ENCODE results near the gene GLIPR2. TPM values are rescaled to one million over a fixed set of nuclear protein-coding genes. Genes with fewer than 3 reads are reported as not detected.
"Not testable (repeated sequence)": the region's sequence is repeated elsewhere in the genome, so short reads cannot be mapped to it uniquely, and the experiment has no call there.

The GLIPR2 gene
- 5.6 and 6.5 TPM in 2 replicates for total RNA-seq (2014; rRNA removed; shearing (Covaris generic))
- 4.6 and 6.1 TPM in 2 replicates for polyA plus RNA-seq (2015; cell fraction: cytosol; rRNA removed)
- 2.8 and 3.8 TPM in 2 replicates for polyA plus RNA-seq (2015; cell fraction: nucleus; rRNA removed)

GRCh38 chr9:36136272-36136893 is at the start of gene GLIPR2:
TSS of gene GLIPR2 (plus strand) at chr9:36136733. CDS start at chr9:36136779, 46 bp downstream.
- DNase-seq (ENCODE audit: low read depth, low spot score) = peak; percentile 36
- in situ Hi-C loops (cut with HindIII; ENCODE audit: low pct_unique_long_range_greater_than_20kb, low sequenced_read_pairs) = no loop called here

GRCh38 chr9:36087054-36087453 is 49.5 kb upstream of the GLIPR2 start:
- DNase-seq (ENCODE audit: low read depth, low spot score); in situ Hi-C loops (cut with HindIII; ENCODE audit: low pct_unique_long_range_greater_than_20kb, low sequenced_read_pairs): not testable (repeated sequence)

- no peak for DNase-seq (ENCODE audit: low read depth, low spot score)
- in situ Hi-C loops (cut with HindIII; ENCODE audit: low pct_unique_long_range_greater_than_20kb, low sequenced_read_pairs) = no loop called here
Measured at GRCh38 chr9:36088020-36088419, 48.5 kb upstream of the GLIPR2 start.

GRCh38 chr9:36091026-36091953 is 45.2 kb upstream of the GLIPR2 start:
- in situ Hi-C loops (cut with HindIII; ENCODE audit: low pct_unique_long_range_greater_than_20kb, low sequenced_read_pairs) = no loop called here
- DNase-seq (ENCODE audit: low read depth, low spot score) = peak; percentile 5

GRCh38 chr9:36092014-36092413 is 44.5 kb upstream of the GLIPR2 start:
- in situ Hi-C loops (cut with HindIII; ENCODE audit: low pct_unique_long_range_greater_than_20kb, low sequenced_read_pairs) = no loop called here
- DNase-seq (ENCODE audit: low read depth, low spot score) = no peak

GRCh38 chr9:36092509-36093215 is 43.9 kb upstream of the GLIPR2 start:
- DNase-seq (ENCODE audit: low read depth, low spot score) = no peak

GRCh38 chr9:36093384-36093783 is 43.1 kb upstream of the GLIPR2 start:
- in situ Hi-C loops (cut with HindIII; ENCODE audit: low pct_unique_long_range_greater_than_20kb, low sequenced_read_pairs) = no loop called here

More at GRCh38 chr9:36092509-36093215, 43.9 kb upstream of the GLIPR2 start:
- in situ Hi-C loops (cut with HindIII; ENCODE audit: low pct_unique_long_range_greater_than_20kb, low sequenced_read_pairs) = no loop called here

GRCh38 chr9:36099718-36100117 is 36.8 kb upstream of the GLIPR2 start:
- in situ Hi-C loops (cut with HindIII; ENCODE audit: low pct_unique_long_range_greater_than_20kb, low sequenced_read_pairs) = no loop called here

More at GRCh38 chr9:36093384-36093783, 43.1 kb upstream of the GLIPR2 start:
- DNase-seq (ENCODE audit: low read depth, low spot score) = no peak

GRCh38 chr9:36100532-36100931 is 36.0 kb upstream of the GLIPR2 start:
- no peak for DNase-seq (ENCODE audit: low read depth, low spot score)
- in situ Hi-C loops (cut with HindIII; ENCODE audit: low pct_unique_long_range_greater_than_20kb, low sequenced_read_pairs) = no loop called here

More at GRCh38 chr9:36099718-36100117, 36.8 kb upstream of the GLIPR2 start:
- DNase-seq (ENCODE audit: low read depth, low spot score) = no peak

GRCh38 chr9:36101916-36102741 is 34.4 kb upstream of the GLIPR2 start:
- in situ Hi-C loops (cut with HindIII; ENCODE audit: low pct_unique_long_range_greater_than_20kb, low sequenced_read_pairs) = no loop called here
- no peak for DNase-seq (ENCODE audit: low read depth, low spot score)

GRCh38 chr9:36102742-36103495 is 33.6 kb upstream of the GLIPR2 start:
- peak; percentile 82 for DNase-seq (ENCODE audit: low read depth, low spot score)
- in situ Hi-C loops (cut with HindIII; ENCODE audit: low pct_unique_long_range_greater_than_20kb, low sequenced_read_pairs) = no loop called here

GRCh38 chr9:36109071-36109470 is 27.5 kb upstream of the GLIPR2 start:
- in situ Hi-C loops (cut with HindIII; ENCODE audit: low pct_unique_long_range_greater_than_20kb, low sequenced_read_pairs) = no loop called here
- no peak for DNase-seq (ENCODE audit: low read depth, low spot score)

- in situ Hi-C loops (cut with HindIII; ENCODE audit: low pct_unique_long_range_greater_than_20kb, low sequenced_read_pairs) = no loop called here
- DNase-seq (ENCODE audit: low read depth, low spot score) = no peak
Measured at GRCh38 chr9:36110434-36110833, 26.1 kb upstream of the GLIPR2 start.

- in situ Hi-C loops (cut with HindIII; ENCODE audit: low pct_unique_long_range_greater_than_20kb, low sequenced_read_pairs) = no loop called here
- no peak for DNase-seq (ENCODE audit: low read depth, low spot score)
Measured at GRCh38 chr9:36112516-36112915, 24.0 kb upstream of the GLIPR2 start.

GRCh38 chr9:36113999-36114398 is 22.5 kb upstream of the GLIPR2 start:
- in situ Hi-C loops (cut with HindIII; ENCODE audit: low pct_unique_long_range_greater_than_20kb, low sequenced_read_pairs) = no loop called here
- DNase-seq (ENCODE audit: low read depth, low spot score) = no peak

- in situ Hi-C loops (cut with HindIII; ENCODE audit: low pct_unique_long_range_greater_than_20kb, low sequenced_read_pairs) = no loop called here
- DNase-seq (ENCODE audit: low read depth, low spot score) = no peak
Measured at GRCh38 chr9:36116593-36116992, 19.9 kb upstream of the GLIPR2 start.

All from SK-MEL-5 (cell line).